HG03159 (cell line): ENCODE results near the gene NMT1.

ENCODE experiments used
- ATAC-seq: cut with Tn5 transposase; IDR thresholded peaks from one replicate; pipeline ENCODE4 v1.9.1; 2021; ENCODE audit warnings: mild to moderate bottlenecking, moderate library complexity; ENCODE audit not compliant: unreplicated experiment

Gene NMT1

GRCh38 chr17:45149037-45149668, 88.0 kb downstream of the NMT1 start:
- ATAC-seq = no peak

- ATAC-seq = no peak
These were observed 88.8 kb downstream of the NMT1 start for GRCh38 chr17:45149669-45150664.

GRCh38 chr17:45150911-45151809, 90.0 kb downstream of the NMT1 start:
- no peak for ATAC-seq

DNA sequence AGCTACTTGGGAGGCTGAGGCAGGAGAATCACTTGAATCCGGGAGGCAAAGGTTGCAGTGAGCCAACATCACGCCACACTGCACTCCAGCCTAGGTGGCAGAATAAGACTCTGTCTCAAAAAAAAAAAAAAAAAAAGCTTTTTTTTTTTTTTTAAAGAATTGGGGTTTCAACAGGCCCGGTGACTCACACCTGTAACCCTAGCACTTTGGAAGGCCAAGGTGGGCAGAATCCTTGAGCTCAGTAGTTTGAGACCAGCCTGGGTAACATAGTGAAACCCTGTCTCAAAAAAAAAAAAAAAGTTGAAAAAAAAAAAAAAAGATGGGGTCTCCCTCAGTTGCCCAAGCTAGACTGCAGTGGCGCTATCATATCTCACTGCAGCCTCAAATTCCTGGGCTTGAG, 93.9 kb downstream of the NMT1 start:
- ATAC-seq = no peak

DNA sequence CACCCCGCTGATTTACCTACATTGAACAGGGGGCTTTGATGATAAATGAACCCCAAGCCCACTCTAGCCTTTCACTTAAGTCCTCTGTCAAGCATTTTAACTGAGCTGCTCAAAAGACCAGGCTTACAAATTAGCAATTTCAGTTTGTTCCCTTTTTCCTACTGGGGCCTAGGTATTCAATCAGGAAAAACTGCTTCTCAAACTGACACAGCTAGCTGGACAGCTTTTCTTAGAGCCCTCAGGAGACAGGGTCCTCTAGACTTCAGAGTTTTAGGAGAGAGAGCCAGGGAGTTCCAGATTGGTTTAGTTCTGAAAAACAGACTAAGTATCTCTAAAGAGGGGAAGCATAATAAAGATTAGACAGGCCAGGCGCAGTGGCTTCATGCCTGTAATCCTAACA, 94.4 kb downstream of the NMT1 start:
- no peak for ATAC-seq

DNA sequence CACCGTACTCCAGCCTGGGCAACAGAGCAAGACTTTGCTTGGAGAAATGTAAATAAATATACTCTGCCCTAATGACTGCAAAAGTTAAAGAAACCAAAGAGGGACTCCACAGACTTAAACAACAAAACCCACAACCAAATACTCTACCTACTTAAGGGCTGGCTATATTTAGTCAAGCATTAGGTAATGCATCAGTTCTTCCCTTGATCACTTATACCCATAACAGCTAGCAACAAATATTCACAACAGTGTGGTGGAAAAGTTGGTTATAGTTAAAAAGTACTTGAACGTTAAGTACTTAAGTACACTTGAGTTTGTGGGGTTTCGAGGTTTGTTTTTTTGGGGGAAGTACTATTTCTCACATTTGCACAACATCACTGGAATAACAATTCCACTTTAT, 95.1 kb downstream of the NMT1 start:
- ATAC-seq = no peak
